Neural progenitor cell (in vitro differentiated cells): Measurements from ENCODE around the gene RELN. TPM values are rescaled to one million over a fixed set of nuclear protein-coding genes. Genes with fewer than 3 reads are reported as not detected.

ENCODE experiments used
- DNase-seq: peaks from one replicate; pipeline ENCODE4 v3.0.0-alpha.2; 2016; ENCODE audit warnings: low spot score
- H2AFZ ChIP-seq: fragments of 200-600 bp; sonication (generic); replicated peaks from 2 replicates; pipeline ENCODE4 v1.6.1; 2016; ENCODE audit warnings: antibody characterized with exemption
- H3F3A ChIP-seq: fragments of 200-600 bp; sonication (generic); 2 replicates; pipeline ENCODE4 v1.6.1; 2016; ENCODE audit warnings: antibody characterized with exemption, low read depth
- H3K27ac ChIP-seq: fragments of 200-600 bp; sonication (generic); 2 replicates; pipeline ENCODE4 v1.5.1; 2016; ENCODE audit warnings: mild to moderate bottlenecking
- H3K27me3 ChIP-seq: fragments of 200-600 bp; sonication (generic); 2 replicates; pipeline ENCODE4 v1.6.1; 2016; ENCODE audit warnings: mild to moderate bottlenecking, moderate library complexity
- H3K36me3 ChIP-seq: fragments of 200-600 bp; sonication (generic); 2 replicates; pipeline ENCODE4 v1.5.1; 2016
- H3K4me1 ChIP-seq: fragments of 200-600 bp; sonication (generic); 2 replicates; pipeline ENCODE4 v1.6.1; 2016; ENCODE audit warnings: mixed run types
- H3K4me2 ChIP-seq: fragments of 200-600 bp; sonication (generic); 2 replicates; pipeline ENCODE4 v1.6.1; 2016
- H3K4me3 ChIP-seq: fragments of 200-600 bp; sonication (generic); 2 replicates; pipeline ENCODE4 v1.5.1; 2016
- H3K79me2 ChIP-seq: fragments of 200-600 bp; sonication (generic); 2 replicates; pipeline ENCODE4 v1.6.1; 2016; ENCODE audit warnings: low read depth
- H3K9ac ChIP-seq: fragments of 200-600 bp; sonication (generic); 2 replicates; pipeline ENCODE4 v1.6.1; 2016
- H3K9me3 ChIP-seq: fragments of 200-600 bp; sonication (generic); 2 replicates; pipeline ENCODE4 v1.5.1; 2016; ENCODE audit warnings: low read depth
- H4K20me1 ChIP-seq: fragments of 200-600 bp; sonication (generic); 2 replicates; pipeline ENCODE4 v1.6.1; 2016; ENCODE audit warnings: low read depth
- H3K27ac Mint-ChIP-seq: 3 replicates; pipeline ENCODE4 v1.8.0; 2021; ENCODE audit warnings: mixed read lengths
- H3K27me3 Mint-ChIP-seq: 2 replicates; pipeline ENCODE4 v1.8.0; 2022; ENCODE audit warnings: low read depth, mild to moderate bottlenecking, inconsistent platforms, moderate library complexity, mixed read lengths; ENCODE audit not compliant: insufficient read depth
- H3K36me3 Mint-ChIP-seq: 3 replicates; pipeline ENCODE4 v1.8.0; 2021; ENCODE audit warnings: mixed read lengths
- H3K4me1 Mint-ChIP-seq: 3 replicates; pipeline ENCODE4 v1.8.0; 2021; ENCODE audit warnings: mixed read lengths
- H3K4me3 Mint-ChIP-seq: 3 replicates; pipeline ENCODE4 v1.8.0; 2021; ENCODE audit warnings: mild to moderate bottlenecking, moderate library complexity, mixed read lengths
- H3K9me3 Mint-ChIP-seq: 3 replicates; pipeline ENCODE4 v1.8.0; 2020; ENCODE audit warnings: mixed read lengths
- CTCF ChIP-seq: fragments of 200-600 bp; sonication (generic); IDR thresholded peaks from 2 replicates; pipeline ENCODE4 v1.5.1; 2017; ENCODE audit warnings: antibody characterized with exemption, mild to moderate bottlenecking
- EZH2 ChIP-seq: fragments of 200-600 bp; sonication (generic); IDR thresholded peaks from 2 replicates; pipeline ENCODE4 v1.6.1; 2017; ENCODE audit warnings: antibody characterized with exemption, mild to moderate bottlenecking, moderate library complexity
- EZH2phosphoT487 ChIP-seq: fragments of 200-600 bp; sonication (generic); IDR thresholded peaks from 2 replicates; pipeline ENCODE4 v1.6.1; 2017; ENCODE audit warnings: antibody characterized with exemption
- total RNA-seq: library from RNA; depleted of rRNA; stranded (reverse); fragments of >200 nt; gene quantifications from 2 replicates; pipeline ENCODE4 v1.2.3, GENCODE V29; 2015; ENCODE audit warnings: low replicate concordance

The RELN gene
- total RNA-seq, 1 donor from 2014 or later, result 0.02 TPM

GRCh38 chr7:103702454-103702853 is 287.0 kb downstream of the RELN start:
- Histone ChIP-seq H4K20me1 (no peaks in the 10 kb centered on the region), H3F3A (no peaks in the 10 kb centered on the region), H3K79me2 (no peaks in the 10 kb centered on the region), H3K36me3 (no peaks in the 10 kb centered on the region), H3K27ac (no peak overlapping the region), H3K9me3 (no peaks in the 10 kb centered on the region), H3K9ac (no peak overlapping the region), H3K4me3 (no peak overlapping the region), H3K4me1 (no peaks in the 10 kb centered on the region), H2AFZ (no peak overlapping the region), H3K4me2 (no peak overlapping the region), H3K27me3 (no peaks in the 10 kb centered on the region)
- H3K36me3 Mint-ChIP-seq, result no peaks in the 10 kb centered on the region
- no peak for DNase-seq
- no peaks in the 10 kb centered on the region for H3K9me3 Mint-ChIP-seq
- H3K4me1 Mint-ChIP-seq, result no peaks in the 10 kb centered on the region
- H3K27ac Mint-ChIP-seq, result no peak overlapping the region
- H3K27me3 Mint-ChIP-seq, result no peaks in the 10 kb centered on the region
- no peak overlapping the region for H3K4me3 Mint-ChIP-seq
- no peak for TF ChIP-seq EZH2
- TF ChIP-seq CTCF, result no peak
- no peak for TF ChIP-seq EZH2phosphoT487

- no peaks in the 10 kb centered on the region for H3K27me3 ChIP-seq
- no peak overlapping the region for H3K4me2 ChIP-seq
- no peak overlapping the region for H3K4me3 ChIP-seq
- Mint-ChIP-seq H3K27me3 (no peaks in the 10 kb centered on the region), H3K27ac (no peak overlapping the region), H3K9me3 (no peaks in the 10 kb centered on the region), H3K4me3 (no peak overlapping the region), H3K4me1 (no peaks in the 10 kb centered on the region), H3K36me3 (no peaks in the 10 kb centered on the region)
- H4K20me1 ChIP-seq, result no peaks in the 10 kb centered on the region
- no peaks in the 10 kb centered on the region for H3K79me2 ChIP-seq
- no peaks in the 10 kb centered on the region for H3K9me3 ChIP-seq
- no peaks in the 10 kb centered on the region for H3F3A ChIP-seq
- H3K4me1 ChIP-seq, result no peaks in the 10 kb centered on the region
- no peak overlapping the region for H3K9ac ChIP-seq
- TF ChIP-seq EZH2phosphoT487 (no peak), CTCF (no peak), EZH2 (no peak)
- no peak overlapping the region for H3K27ac ChIP-seq
- H2AFZ ChIP-seq, result no peak overlapping the region
- H3K36me3 ChIP-seq, result no peaks in the 10 kb centered on the region
- no peak for DNase-seq
These were observed 290.4 kb downstream of the RELN start for GRCh38 chr7:103699032-103699431.

GRCh38 chr7:103698064-103698463 is 291.4 kb downstream of the RELN start:
- H3K4me1 ChIP-seq, result no peaks in the 10 kb centered on the region
- no peak overlapping the region for H3K4me2 ChIP-seq
- no peaks in the 10 kb centered on the region for H4K20me1 ChIP-seq
- H3K27ac Mint-ChIP-seq, result no peak overlapping the region
- H3K27ac ChIP-seq, result no peak overlapping the region
- H3K36me3 Mint-ChIP-seq, result no peaks in the 10 kb centered on the region
- H3K36me3 ChIP-seq, result no peaks in the 10 kb centered on the region
- H3K4me3 Mint-ChIP-seq, result no peak overlapping the region
- no peak overlapping the region for H2AFZ ChIP-seq
- no peaks in the 10 kb centered on the region for H3K9me3 Mint-ChIP-seq
- H3K4me3 ChIP-seq, result no peak overlapping the region
- TF ChIP-seq CTCF (no peak), EZH2phosphoT487 (no peak), EZH2 (no peak)
- no peaks in the 10 kb centered on the region for H3K9me3 ChIP-seq
- H3K27me3 ChIP-seq, result no peaks in the 10 kb centered on the region
- no peaks in the 10 kb centered on the region for H3F3A ChIP-seq
- no peak overlapping the region for H3K9ac ChIP-seq
- H3K27me3 Mint-ChIP-seq, result no peaks in the 10 kb centered on the region
- H3K79me2 ChIP-seq, result no peaks in the 10 kb centered on the region
- no peak for DNase-seq
- H3K4me1 Mint-ChIP-seq, result no peaks in the 10 kb centered on the region
